Tibial nerve (tissue), 4 donors: Measurements from ENCODE around the gene RFK. TPM values are rescaled to one million over a fixed set of nuclear protein-coding genes. Genes with fewer than 3 reads are reported as not detected.

Experiments used
- DNase-seq, 2 donors: peaks; one replicate each; pipeline ENCODE4 v3.0.0-alpha.2; 2019; ENCODE audit warnings: low spot score in 2 of 2
- H3K27ac ChIP-seq, 4 donors: fragments of 200-600 bp; sonication (generic) in 3 of 4; one replicate each; pipeline ENCODE4 v1.5.1; 2017 to 2019; ENCODE audit warnings: mild to moderate bottlenecking in 1 of 4
- H3K27me3 ChIP-seq, 2 donors: fragments of 200-600 bp; sonication (generic) in 1 of 2; one replicate each; pipeline versions ENCODE4 v1.5.1 to v1.6.0; 2017 to 2019
- H3K36me3 ChIP-seq, 3 donors: fragments of 200-600 bp; sonication (generic); one replicate each; pipeline ENCODE4 v1.5.1; 2018 to 2019
- H3K4me1 ChIP-seq, 4 donors: fragments of 200-600 bp; sonication (generic) in 3 of 4; one replicate each; pipeline ENCODE4 v1.5.1; 2017 to 2019
- H3K4me3 ChIP-seq, 4 donors: fragments of 200-600 bp; sonication (generic) in 3 of 4; one replicate each; pipeline ENCODE4 v1.5.1; 2017 to 2019; ENCODE audit warnings: mild to moderate bottlenecking in 1 of 4, moderate library complexity in 1 of 4
- H3K9me3 ChIP-seq, 4 donors: fragments of 200-600 bp; sonication (generic) in 3 of 4; one replicate each; pipeline ENCODE4 v1.5.1; 2017 to 2019
- CTCF ChIP-seq, 5 experiments: fragments of 200-600 bp in 3 of 5; fragments of 450-650 bp in 2 of 5; sonication (generic) in 3 of 5; IDR thresholded peaks; one replicate each; pipeline ENCODE4 v1.5.1; 2016 to 2019; ENCODE audit warnings: antibody characterized with exemption in 5 of 5, mild to moderate bottlenecking in 3 of 5, moderate library complexity in 2 of 5
- EP300 ChIP-seq, 2 donors: sonication (generic); formaldehyde crosslinking; IDR thresholded peaks; one replicate each; pipeline ENCODE4 v1.6.1; 2017; ENCODE audit warnings: antibody characterized with exemption in 2 of 2, mild to moderate bottlenecking in 1 of 2
- POLR2A ChIP-seq, 2 donors: fragments of 450-650 bp; IDR thresholded peaks; one replicate each; pipeline ENCODE4 v1.6.1; 2017; ENCODE audit warnings: antibody characterized with exemption in 2 of 2, mild to moderate bottlenecking in 2 of 2, moderate library complexity in 2 of 2
- WGBS, 2 donors: methylation state at CpG; one replicate each; pipeline ENCODE4 v1.1.5; 2018; 5-methylcytosine and 5-hydroxymethylcytosine counted together
- total RNA-seq, 4 donors: library from RNA; depleted of rRNA; stranded (reverse); fragments of >200 nt; gene quantifications; one replicate each; pipeline ENCODE4 v1.1.0, GENCODE V29; 2016

Gene RFK
- total RNA-seq, 4 donors from 2014 or later: 8.8 to 11.4 (median 9.9) TPM

GRCh38 chr9:76342858-76343257 is 51.4 kb downstream of the RFK start:
- Histone ChIP-seq H3K36me3 (no peaks in the 10 kb centered on the region), H3K27ac (no peak overlapping the region), H3K27me3 (no peaks in the 10 kb centered on the region), H3K9me3 (no peaks in the 10 kb centered on the region), H3K4me3 (no peak overlapping the region), H3K4me1 (no peaks in the 10 kb centered on the region)
- WGBS, 2 donors: 93 to 95% methylated on average over 2 of the region's 2 CpGs
- no peak for DNase-seq
- no peak for TF ChIP-seq CTCF (IDR thresholded peaks at IDR 0.05)
- no peak for TF ChIP-seq POLR2A (IDR thresholded peaks at IDR 0.05)
- TF ChIP-seq EP300 (IDR thresholded peaks at IDR 0.05): no peak

GRCh38 chr9:76342201-76342600 is 52.0 kb downstream of the RFK start:
- no peaks in the 10 kb centered on the region for H3K9me3 ChIP-seq
- DNase-seq: no peak
- no peaks in the 10 kb centered on the region for H3K36me3 ChIP-seq
- TF ChIP-seq POLR2A (IDR thresholded peaks at IDR 0.05) (no peak), CTCF (IDR thresholded peaks at IDR 0.05) (no peak), EP300 (IDR thresholded peaks at IDR 0.05) (no peak)
- no peaks in the 10 kb centered on the region for H3K27me3 ChIP-seq
- no peak overlapping the region for H3K27ac ChIP-seq
- H3K4me3 ChIP-seq: no peak overlapping the region
- WGBS, 2 donors: 81 to 83% methylated on average over 1 of the region's 1 CpG
- no peaks in the 10 kb centered on the region for H3K4me1 ChIP-seq

- no peaks in the 10 kb centered on the region for H3K4me1 ChIP-seq
- H3K9me3 ChIP-seq: no peaks in the 10 kb centered on the region
- H3K27ac ChIP-seq: no peak overlapping the region
- TF ChIP-seq CTCF (IDR thresholded peaks at IDR 0.05): no peak
- no peak for TF ChIP-seq EP300 (IDR thresholded peaks at IDR 0.05)
- no peak for TF ChIP-seq POLR2A (IDR thresholded peaks at IDR 0.05)
- H3K36me3 ChIP-seq: no peaks in the 10 kb centered on the region
- WGBS, 2 donors: 100% methylated on average over 1 of the region's 1 CpG
- no peaks in the 10 kb centered on the region for H3K27me3 ChIP-seq
- no peak for DNase-seq
- H3K4me3 ChIP-seq: no peak overlapping the region
Measured at GRCh38 chr9:76341616-76342015, 52.6 kb downstream of the RFK start.

GRCh38 chr9:76338418-76338817 is 55.8 kb downstream of the RFK start:
- no peak for DNase-seq
- H3K4me3 ChIP-seq: no peak overlapping the region
- no peaks in the 10 kb centered on the region for H3K4me1 ChIP-seq
- H3K9me3 ChIP-seq: no peaks in the 10 kb centered on the region
- no peaks in the 10 kb centered on the region for H3K27me3 ChIP-seq
- H3K36me3 ChIP-seq: no peaks in the 10 kb centered on the region
- no peak for TF ChIP-seq EP300 (IDR thresholded peaks at IDR 0.05)
- no peak for TF ChIP-seq CTCF (IDR thresholded peaks at IDR 0.05)
- no peak for TF ChIP-seq POLR2A (IDR thresholded peaks at IDR 0.05)
- no peak overlapping the region for H3K27ac ChIP-seq
- 79 to 85% methylated on average over 6 of the region's 6 CpGs for WGBS, 2 donors

GRCh38 chr9:76336027-76336426 is 58.2 kb downstream of the RFK start:
- Histone ChIP-seq H3K4me3 (no peak overlapping the region), H3K27ac (no peak overlapping the region), H3K27me3 (no peaks in the 10 kb centered on the region), H3K36me3 (no peaks in the 10 kb centered on the region), H3K9me3 (no peaks in the 10 kb centered on the region), H3K4me1 (no peaks in the 10 kb centered on the region)
- TF ChIP-seq POLR2A (IDR thresholded peaks at IDR 0.05): no peak
- TF ChIP-seq EP300 (IDR thresholded peaks at IDR 0.05): no peak
- no peak for DNase-seq
- 90 to 97% methylated on average over 1 of the region's 1 CpG for WGBS, 2 donors

Other genes starting within 250 kb of the RFK start
- 1 to 10 TPM; 3.1 to 5.7 (median 4.0) TPM for gene GCNT1, start 64.8 kb upstream of the RFK start, total RNA-seq